GM23338 (cell line): ENCODE measurements around the gene NINJ1. TPM values are rescaled to one million over a fixed set of nuclear protein-coding genes. Genes with fewer than 3 reads are reported as not detected.
"Not testable (repeated sequence)": the region's sequence is repeated elsewhere in the genome, so short reads cannot be mapped to it uniquely, and the experiment has no call there.

Experiments
- ATAC-seq: fragments of 200-7000 bp; cut with Tn5 transposase; 3 replicates; pipeline ENCODE4 v1.9.1; 2020
- DNase-seq: peaks from one replicate; pipeline ENCODE4 v3.0.0-alpha.2; 2015; ENCODE audit warnings: low spot score
- H2AFZ ChIP-seq: fragments of 200-600 bp; sonication (generic); 2 replicates; pipeline ENCODE4 v1.8.0; 2016; ENCODE audit warnings: antibody characterized with exemption, mild to moderate bottlenecking, moderate library complexity
- H3F3A ChIP-seq: fragments of 200-600 bp; sonication (generic); replicated peaks from 2 replicates; pipeline ENCODE4 v1.8.0; 2017; ENCODE audit warnings: antibody characterized with exemption, mixed run types, low read depth
- H3K27ac ChIP-seq: fragments of 200-600 bp; sonication (generic); 2 replicates; pipeline ENCODE4 v1.6.1; 2016; ENCODE audit warnings: low read depth
- H3K27me3 ChIP-seq: fragments of 200-600 bp; sonication (generic); 2 replicates; pipeline ENCODE4 v1.8.0; 2016; ENCODE audit warnings: mild to moderate bottlenecking, mixed run types, moderate library complexity; ENCODE audit not compliant: insufficient read depth
- H3K36me3 ChIP-seq: fragments of 200-600 bp; sonication (generic); 2 replicates; pipeline ENCODE4 v1.8.0; 2016; ENCODE audit warnings: mild to moderate bottlenecking; ENCODE audit not compliant: insufficient read depth
- H3K4me1 ChIP-seq: fragments of 200-600 bp; sonication (generic); 2 replicates; pipeline ENCODE4 v1.8.0; 2016; ENCODE audit warnings: mild to moderate bottlenecking, moderate library complexity; ENCODE audit not compliant: insufficient read depth
- H3K4me2 ChIP-seq: fragments of 200-600 bp; sonication (generic); 2 replicates; pipeline ENCODE4 v1.7.1; 2017; ENCODE audit warnings: mixed run types
- H3K4me3 ChIP-seq: fragments of 200-600 bp; sonication (generic); 2 replicates; pipeline ENCODE4 v1.6.1; 2016; ENCODE audit warnings: mixed run types
- H3K79me2 ChIP-seq: fragments of 200-600 bp; sonication (generic); replicated peaks from 2 replicates; pipeline ENCODE4 v1.8.0; 2017; ENCODE audit warnings: mild to moderate bottlenecking; ENCODE audit not compliant: insufficient read depth
- H3K9me2 ChIP-seq: fragments of 200-600 bp; sonication (generic); 2 replicates; pipeline ENCODE4 v1.8.0; 2017; ENCODE audit not compliant: insufficient read depth
- H4K20me1 ChIP-seq: fragments of 200-600 bp; sonication (generic); replicated peaks from 2 replicates; pipeline ENCODE4 v1.8.0; 2017; ENCODE audit warnings: mild to moderate bottlenecking; ENCODE audit not compliant: insufficient read depth
- H3K27ac Mint-ChIP-seq: 2 replicates; pipeline ENCODE4 v1.8.0; 2020; ENCODE audit warnings: inconsistent platforms, mild to moderate bottlenecking, moderate library complexity, mixed read lengths
- H3K27me3 Mint-ChIP-seq: 3 replicates; pipeline ENCODE4 v1.8.0; 2022; ENCODE audit warnings: low read depth, mild to moderate bottlenecking, moderate library complexity, mixed read lengths, inconsistent platforms; ENCODE audit not compliant: insufficient read depth, poor library complexity
- H3K36me3 Mint-ChIP-seq: 3 replicates; pipeline ENCODE4 v1.8.0; 2021; ENCODE audit warnings: low read depth, mild to moderate bottlenecking, inconsistent platforms, moderate library complexity, mixed read lengths
- H3K4me1 Mint-ChIP-seq: 3 replicates; pipeline ENCODE4 v1.8.0; 2020; ENCODE audit warnings: mild to moderate bottlenecking, inconsistent platforms, mixed read lengths
- H3K4me3 Mint-ChIP-seq: 3 replicates; pipeline ENCODE4 v1.8.0; 2021; ENCODE audit warnings: moderate library complexity, mild to moderate bottlenecking, inconsistent platforms, mixed read lengths
- H3K9me3 Mint-ChIP-seq: 3 replicates; pipeline ENCODE4 v1.8.0; 2020; ENCODE audit warnings: moderate library complexity, mild to moderate bottlenecking, inconsistent platforms, mixed read lengths
- CREB1 ChIP-seq: fragments of 250-450 bp; sonication (Bioruptor Pico); IDR thresholded peaks from 2 replicates; pipeline ENCODE4 v1.5.0; 2020; ENCODE audit warnings: low read depth, mild to moderate bottlenecking, moderate library complexity
- CTCF ChIP-seq, 2 experiments: fragments of 200-600 bp in 1 of 2; sonication (generic) in 1 of 2; conservative IDR thresholded peaks; 2 replicates each; pipeline versions ENCODE4 v1.5.1 to v1.6.1; 2016 to 2017; ENCODE audit warnings: antibody characterized with exemption in 2 of 2, low read depth in 2 of 2, mild to moderate bottlenecking in 2 of 2, moderate library complexity in 1 of 2
- ETS1 ChIP-seq: IDR thresholded peaks from 2 replicates; pipeline ENCODE4 v1.6.1; 2016; ENCODE audit warnings: antibody characterized with exemption
- EZH2 ChIP-seq: fragments of 200-600 bp; sonication (generic); IDR thresholded peaks from one replicate; pipeline ENCODE4 v1.8.0; 2017; ENCODE audit warnings: antibody characterized with exemption, mild to moderate bottlenecking, low read depth; ENCODE audit not compliant: unreplicated experiment
- EZH2phosphoT487 ChIP-seq: fragments of 200-600 bp; sonication (generic); IDR thresholded peaks from one replicate; pipeline ENCODE4 v1.8.1; 2018; ENCODE audit warnings: antibody characterized with exemption; ENCODE audit not compliant: unreplicated experiment
- JUNB ChIP-seq: IDR thresholded peaks from one replicate; pipeline ENCODE4 v1.6.1; 2016; ENCODE audit warnings: antibody characterized with exemption; ENCODE audit not compliant: unreplicated experiment
- NANOG ChIP-seq: IDR thresholded peaks from 2 replicates; pipeline ENCODE4 v1.6.1; 2016; ENCODE audit warnings: antibody characterized with exemption, borderline replicate concordance
- REST ChIP-seq: IDR thresholded peaks from one replicate; pipeline ENCODE4 v1.6.1; 2018; ENCODE audit warnings: antibody characterized with exemption; ENCODE audit not compliant: unreplicated experiment
- STAT1 ChIP-seq: IDR thresholded peaks from one replicate; pipeline ENCODE4 v1.6.1; 2016; ENCODE audit warnings: antibody characterized with exemption; ENCODE audit not compliant: unreplicated experiment
- ZNF114 ChIP-seq: fragments of 250-450 bp; sonication (Bioruptor Pico); IDR thresholded peaks from 2 replicates; pipeline ENCODE4 v1.5.0; 2020; ENCODE audit warnings: mild to moderate bottlenecking, moderate library complexity
- ZNF331 ChIP-seq: fragments of 250-450 bp; sonication (Bioruptor Pico); IDR thresholded peaks from 2 replicates; pipeline ENCODE4 v1.5.0; 2020; ENCODE audit warnings: low read depth, mild to moderate bottlenecking, moderate library complexity
- polyA plus RNA-seq: library from polyadenylated mRNA; unstranded; fragments of >200 nt; fragmentation: Nextera tagmentation; extraction: Ambion mirVana; gene quantifications from 2 replicates; pipeline ENCODE4 v1.2.1, GENCODE V29; 2016
- total RNA-seq: library from RNA; depleted of rRNA; stranded (reverse); fragments of >200 nt; shearing (Covaris generic); gene quantifications from 2 replicates; pipeline ENCODE4 v1.2.3, GENCODE V29; 2014

NINJ1 gene
- total and polyA plus RNA-seq, 2 experiments from 2014 or later = 36.3 to 39.7 TPM

GRCh38 chr9:93107151-93107824, 26.8 kb downstream of the NINJ1 start:
- H3K27ac Mint-ChIP-seq = no peak overlapping the region

GRCh38 chr9:93105620-93106019, 28.4 kb downstream of the NINJ1 start:
- H2AFZ ChIP-seq = no peak overlapping the region
- H3K4me2 ChIP-seq = no peak overlapping the region
- H4K20me1 ChIP-seq = peaks cover 11% of the 10 kb centered on the region
- Mint-ChIP-seq H3K27ac (no peak overlapping the region), H3K4me3 (no peak overlapping the region), H3K9me3 (peaks cover 4% of the 10 kb centered on the region; the same call in 1 of the 3 replicates), H3K36me3 (peaks cover 7% of the 10 kb centered on the region; the same call in 2 of the 3 replicates), H3K4me1 (peaks cover 3% of the 10 kb centered on the region; the same call in 1 of the 3 replicates), H3K27me3 (peaks cover 1% of the 10 kb centered on the region)
- DNase-seq (no peak), ATAC-seq (no peak)
- H3K36me3 ChIP-seq = no peaks in the 10 kb centered on the region; the same call in 1 of the 2 replicates
- no peaks in the 10 kb centered on the region for H3K4me1 ChIP-seq
- no peak overlapping the region for H3K4me3 ChIP-seq
- no peak for TF ChIP-seq EZH2phosphoT487
- TF ChIP-seq ZNF331 (CRISPR knock-in tag) = no peak
- TF ChIP-seq STAT1 = no peak
- no peak for TF ChIP-seq ETS1
- no peak for TF ChIP-seq EZH2
- TF ChIP-seq ZNF114 (CRISPR knock-in tag) = no peak
- no peak for TF ChIP-seq REST
- no peak for TF ChIP-seq JUNB
- H3F3A ChIP-seq = no peaks in the 10 kb centered on the region
- H3K79me2 ChIP-seq = peaks cover 18% of the 10 kb centered on the region
- no peak overlapping the region for H3K27ac ChIP-seq
- no peaks in the 10 kb centered on the region for H3K27me3 ChIP-seq
- H3K9me2 ChIP-seq = no peaks in the 10 kb centered on the region

More at GRCh38 chr9:93107151-93107824, 26.8 kb downstream of the NINJ1 start:
- Histone ChIP-seq H3K4me1 (no peaks in the 10 kb centered on the region), H3K27me3 (no peaks in the 10 kb centered on the region), H3K4me2 (no peak overlapping the region), H3K9me2 (no peaks in the 10 kb centered on the region), H4K20me1 (peaks cover 11% of the 10 kb centered on the region; the same call in 1 of the 2 replicates), H3K36me3 (no peaks in the 10 kb centered on the region), H3K27ac (no peak overlapping the region), H3K4me3 (no peak overlapping the region), H3K79me2 (peaks cover 6% of the 10 kb centered on the region; the same call in 1 of the 2 replicates), H3F3A (no peaks in the 10 kb centered on the region), H2AFZ (no peak overlapping the region)
- Mint-ChIP-seq H3K9me3 (peaks cover 3% of the 10 kb centered on the region; the same call in 1 of the 3 replicates), H3K36me3 (peaks cover 6% of the 10 kb centered on the region; the same call in 2 of the 3 replicates), H3K4me1 (peaks cover 3% of the 10 kb centered on the region; the same call in 1 of the 3 replicates), H3K4me3 (no peak overlapping the region), H3K27me3 (peaks cover 3% of the 10 kb centered on the region)
- DNase-seq (no peak), ATAC-seq (no peak)
- TF ChIP-seq JUNB = no peak
- TF ChIP-seq EZH2 = no peak
- no peak for TF ChIP-seq CREB1
- TF ChIP-seq NANOG = no peak
- TF ChIP-seq CTCF (conservative IDR thresholded peaks at IDR 0.05; ENCODE audit: low read depth in 2 of 2) = no peak

- ATAC-seq, H2AFZ ChIP-seq, H3K27me3 Mint-ChIP-seq, H4K20me1 ChIP-seq, H3K27ac Mint-ChIP-seq, H3K4me3 ChIP-seq, H3K4me3 Mint-ChIP-seq, H3K27me3 ChIP-seq, H3K9me3 Mint-ChIP-seq, DNase-seq, H3K4me1 ChIP-seq, H3K9me2 ChIP-seq, H3F3A ChIP-seq, H3K36me3 ChIP-seq, H3K36me3 Mint-ChIP-seq, H3K4me1 Mint-ChIP-seq, H3K4me2 ChIP-seq, H3K27ac ChIP-seq: not testable (repeated sequence)
- H3K79me2 ChIP-seq = peaks cover 25% of the 10 kb centered on the region
Measured at GRCh38 chr9:93101086-93101485, 33.0 kb downstream of the NINJ1 start.
